Raji (cell line): Measurements from ENCODE around the gene CD300H.

ENCODE experiments used
- POLR2A ChIP-seq: IDR thresholded peaks from 2 replicates; pipeline ENCODE4 v1.6.1; 2011; ENCODE audit warnings: low read depth, low read length, control low read depth; ENCODE audit not compliant: insufficient read depth

The CD300H gene

DNA sequence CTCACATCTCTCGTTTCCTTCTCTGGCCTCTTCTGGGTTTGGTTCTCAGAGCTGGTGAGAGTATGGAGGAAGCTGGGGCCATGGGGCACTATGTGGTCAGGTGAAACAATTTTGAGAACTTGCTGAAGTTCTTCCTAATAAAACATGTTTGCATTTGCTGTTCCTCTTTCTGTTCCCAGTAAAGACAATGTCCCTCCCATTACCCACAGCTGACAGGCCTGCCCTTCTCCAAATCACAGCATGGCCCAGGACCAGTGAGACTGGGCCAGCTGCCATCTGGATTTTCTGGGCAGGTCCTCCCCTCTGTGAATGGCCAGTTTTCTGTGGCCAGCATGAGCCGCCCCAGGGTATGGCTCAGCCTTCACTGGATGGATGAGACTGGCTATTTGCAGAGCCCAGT lies at the start of gene CD300H:
Gene CD300H, minus strand, starts transcription at position 113 of the 400 bp plus-strand sequence.
- no peak for TF ChIP-seq POLR2A

DNA sequence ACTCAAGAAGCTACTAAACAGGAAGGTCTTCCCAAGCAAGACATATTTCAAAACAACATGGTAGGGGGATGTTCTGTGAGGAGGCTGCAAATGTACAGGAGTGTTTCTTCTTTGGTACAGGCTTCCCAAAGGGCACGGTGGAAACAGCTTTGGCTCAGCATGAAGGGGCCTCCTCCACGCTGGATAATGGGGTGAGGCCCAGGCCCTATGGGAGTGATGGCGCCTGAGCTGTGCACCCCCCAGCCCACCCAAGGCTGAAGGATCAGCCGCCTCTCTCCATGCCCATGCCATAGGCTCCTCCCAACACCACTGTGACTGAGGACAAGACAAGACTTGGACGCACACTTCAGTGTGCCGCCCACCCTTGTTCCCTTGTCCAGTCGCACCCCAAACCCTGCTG lies 49.4 kb upstream of the CD300H start:
- TF ChIP-seq POLR2A, result no peak

DNA sequence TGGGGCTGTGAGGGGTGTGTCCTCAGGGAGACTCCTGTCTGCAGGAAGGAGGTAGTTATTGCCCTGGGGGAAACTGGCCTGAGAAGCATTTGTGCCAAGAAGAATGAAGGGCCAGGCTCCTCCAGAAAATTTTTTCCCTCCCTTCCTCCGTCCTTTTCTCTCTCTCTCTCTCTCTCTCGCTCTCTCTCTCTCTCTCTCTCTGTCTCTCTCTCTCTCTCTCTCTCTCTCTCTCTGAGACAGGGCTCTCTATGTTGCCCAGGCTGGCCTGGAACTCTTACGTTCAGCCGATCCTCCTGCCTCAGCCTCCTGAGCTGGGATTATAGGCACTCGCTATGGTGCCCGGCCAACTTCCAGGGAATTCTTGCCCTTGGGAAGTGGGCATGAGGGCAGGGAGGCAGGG lies 44.7 kb upstream of the CD300H start:
- TF ChIP-seq POLR2A, result no peak

DNA sequence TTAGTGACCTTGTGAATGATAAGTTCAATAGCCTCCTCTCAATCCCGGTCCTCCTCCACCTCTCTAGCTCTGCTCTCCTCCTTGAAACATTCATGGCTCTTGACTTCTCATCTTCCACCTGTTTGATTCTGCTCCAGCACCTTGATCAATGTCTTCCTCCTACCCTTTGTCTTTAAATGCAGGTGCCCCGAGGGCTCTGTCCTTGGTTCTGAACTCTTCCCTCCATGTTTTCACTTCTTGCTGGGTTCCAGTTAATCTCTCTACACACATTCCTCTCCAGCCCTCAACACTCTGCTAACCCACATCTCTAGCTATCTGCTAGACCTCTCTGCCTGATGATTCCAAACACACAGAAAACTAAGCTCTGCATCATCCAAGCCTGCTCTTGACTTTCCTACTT lies 42.8 kb upstream of the CD300H start:
- no peak for TF ChIP-seq POLR2A

DNA sequence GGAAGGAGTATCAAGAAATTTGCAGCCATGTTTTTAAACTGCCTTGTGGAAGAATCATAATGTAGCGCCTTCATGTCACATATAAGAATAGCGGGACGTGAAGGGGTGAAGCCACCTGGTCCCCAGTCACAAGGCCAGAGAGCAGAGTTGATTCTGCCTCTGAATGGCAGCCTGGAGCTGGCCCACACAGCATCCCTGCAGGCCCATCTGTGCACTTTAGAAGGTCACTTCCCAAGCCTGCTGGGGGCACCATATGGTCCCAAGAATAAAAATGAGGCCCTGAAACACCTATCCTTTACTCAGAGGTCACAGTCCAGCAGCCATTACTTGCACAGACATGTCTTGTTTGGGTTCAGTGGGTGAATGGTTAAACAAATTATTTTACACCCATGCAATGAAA lies 41.2 kb upstream of the CD300H start:
- no peak for TF ChIP-seq POLR2A

DNA sequence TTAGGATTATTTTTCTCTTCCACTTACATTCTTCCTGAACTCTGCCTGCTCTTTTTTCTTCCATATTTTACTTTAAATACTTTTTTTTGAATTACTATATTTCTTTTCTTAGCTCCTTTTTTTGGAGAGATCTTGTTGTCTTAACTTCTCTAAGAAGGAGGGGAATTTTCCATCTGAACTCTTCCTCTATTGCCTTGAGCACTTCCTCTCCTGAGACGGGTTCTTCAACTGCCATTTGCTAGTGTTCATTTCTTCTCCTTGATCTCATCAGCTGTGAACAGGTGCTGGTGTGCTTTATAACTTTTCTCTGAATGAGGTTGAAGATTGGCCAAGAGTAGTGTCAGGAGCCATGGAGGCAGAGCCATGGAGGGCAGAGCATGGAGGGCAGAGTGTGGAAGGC lies 39.9 kb upstream of the CD300H start:
- TF ChIP-seq POLR2A, result no peak

DNA sequence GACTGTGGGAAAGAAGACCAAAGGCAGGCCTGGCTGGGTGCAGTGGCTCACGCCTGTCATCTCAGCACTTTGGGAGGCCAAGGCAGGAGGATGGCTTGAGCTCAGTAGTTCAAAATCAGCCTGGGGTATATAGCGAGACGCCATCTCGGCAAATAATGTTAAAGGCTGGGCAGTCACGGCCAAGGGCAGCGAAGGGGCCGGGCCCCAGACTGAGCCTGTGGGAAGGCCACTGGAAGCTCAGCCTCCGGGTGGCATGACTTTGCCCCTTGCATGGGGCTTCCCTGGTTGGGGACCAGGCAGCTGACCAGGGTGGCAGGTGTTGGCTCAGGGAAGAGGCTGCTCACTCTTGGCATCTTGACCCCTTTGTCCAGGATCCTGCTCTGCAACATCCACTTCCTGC lies 38.7 kb upstream of the CD300H start:
- TF ChIP-seq POLR2A, result no peak

DNA sequence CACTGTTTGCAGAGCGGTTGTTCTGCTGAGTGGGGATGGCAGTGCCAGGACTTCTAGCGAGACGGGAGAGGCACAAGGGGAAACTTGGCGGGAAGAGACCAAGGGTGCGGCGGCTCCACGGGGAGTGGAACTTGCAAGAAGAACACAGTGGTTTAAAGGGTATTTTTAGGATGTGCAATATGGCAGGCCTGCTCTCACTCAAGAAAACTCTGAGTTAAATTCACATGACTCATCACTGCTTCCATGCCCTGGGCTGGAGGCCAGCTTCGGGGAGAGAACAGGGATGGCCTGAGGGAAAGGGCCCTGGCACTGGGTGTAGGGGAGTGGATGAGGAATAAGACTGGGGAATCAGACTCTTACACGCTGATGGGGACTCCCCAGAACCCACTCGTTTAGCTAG lies 38.1 kb upstream of the CD300H start:
- TF ChIP-seq POLR2A, result no peak

DNA sequence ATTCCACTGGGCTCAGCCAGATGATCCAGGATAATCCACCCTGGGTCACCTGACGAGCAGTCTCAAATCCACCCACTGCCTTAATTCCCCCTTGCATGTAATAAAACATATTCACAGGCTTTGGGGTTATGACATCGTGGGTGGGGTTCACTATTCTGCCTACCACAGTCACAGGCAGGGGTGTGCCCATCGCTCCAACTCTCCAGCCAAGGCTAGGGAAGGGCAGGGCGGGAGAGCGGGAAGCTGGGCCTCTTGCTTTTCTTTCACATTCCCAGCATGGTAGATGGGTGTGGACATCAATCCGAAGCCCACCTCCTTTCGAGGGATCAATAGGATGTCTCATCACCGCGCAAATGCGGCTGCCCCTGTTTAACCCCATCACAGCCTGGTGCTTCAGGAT lies 37.5 kb upstream of the CD300H start:
- no peak for TF ChIP-seq POLR2A

DNA sequence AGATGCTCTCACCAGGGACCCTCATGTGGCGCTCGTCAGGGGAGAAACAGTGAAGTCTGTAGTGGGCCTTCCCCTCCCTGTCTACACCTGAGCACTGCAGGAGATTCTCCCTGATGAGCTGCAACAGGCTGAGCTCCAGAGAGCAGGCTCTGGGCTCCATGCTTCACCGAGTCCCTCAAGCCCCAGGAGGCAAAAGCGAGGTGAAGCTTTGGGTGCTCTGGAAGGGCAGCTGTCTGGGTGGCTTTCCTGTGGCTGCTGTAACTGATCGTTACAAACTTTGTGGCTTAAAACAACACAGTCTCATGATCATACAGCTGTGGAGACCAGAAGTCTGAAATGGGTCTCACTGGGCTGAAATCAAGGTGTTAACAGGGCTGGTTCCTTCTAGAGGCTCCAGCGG lies 36.9 kb upstream of the CD300H start:
- TF ChIP-seq POLR2A, result no peak

DNA sequence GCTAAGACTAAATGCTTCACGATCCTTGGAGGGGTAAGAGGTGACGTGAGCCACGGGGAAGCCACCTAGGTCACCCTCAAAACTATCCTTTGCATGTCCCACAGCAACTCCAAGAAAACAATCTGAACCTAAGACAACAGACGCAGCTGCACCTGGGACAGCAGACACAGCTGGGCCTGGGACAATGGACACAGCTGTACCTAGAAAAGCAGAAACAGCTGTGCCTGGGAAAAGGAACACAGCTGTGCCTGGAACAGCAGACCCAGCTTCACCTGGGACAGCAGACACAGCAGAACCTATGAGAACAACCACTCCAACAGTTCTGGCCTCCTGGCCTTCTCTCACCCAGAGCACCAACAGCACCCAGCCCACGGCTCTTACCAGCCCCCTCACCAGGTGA lies 36.4 kb upstream of the CD300H start:
- TF ChIP-seq POLR2A, result no peak

DNA sequence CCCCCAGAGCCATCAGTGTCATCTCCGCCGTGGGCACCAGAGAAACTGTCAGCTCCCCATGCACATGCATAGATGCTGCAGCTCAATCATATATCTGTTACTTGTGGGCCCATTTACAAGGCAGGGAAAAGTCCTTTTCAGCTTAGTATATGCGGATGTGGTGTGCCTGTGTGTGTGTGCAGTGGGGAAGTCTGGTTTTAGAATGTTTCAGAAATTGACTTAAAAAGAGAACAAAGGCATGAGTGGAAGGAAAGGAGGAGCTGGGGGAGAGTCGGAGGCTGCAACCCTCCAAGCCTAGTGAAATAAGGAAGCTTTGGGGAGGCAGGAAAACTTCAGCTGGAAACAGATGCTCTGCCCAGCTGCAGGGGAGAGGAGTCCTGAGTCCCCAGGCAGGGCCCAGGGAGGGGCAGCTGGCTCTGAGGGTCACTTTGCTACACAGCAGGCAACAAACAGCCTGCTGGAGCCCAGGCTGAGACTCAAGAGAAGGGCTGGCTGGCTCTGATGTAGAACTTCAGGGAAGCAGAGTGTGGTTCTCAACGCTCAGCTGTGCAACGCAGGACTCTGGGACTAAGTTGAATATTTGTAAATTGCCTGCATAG lies 35.8 kb upstream of the CD300H start:
- TF ChIP-seq POLR2A, result no peak

DNA sequence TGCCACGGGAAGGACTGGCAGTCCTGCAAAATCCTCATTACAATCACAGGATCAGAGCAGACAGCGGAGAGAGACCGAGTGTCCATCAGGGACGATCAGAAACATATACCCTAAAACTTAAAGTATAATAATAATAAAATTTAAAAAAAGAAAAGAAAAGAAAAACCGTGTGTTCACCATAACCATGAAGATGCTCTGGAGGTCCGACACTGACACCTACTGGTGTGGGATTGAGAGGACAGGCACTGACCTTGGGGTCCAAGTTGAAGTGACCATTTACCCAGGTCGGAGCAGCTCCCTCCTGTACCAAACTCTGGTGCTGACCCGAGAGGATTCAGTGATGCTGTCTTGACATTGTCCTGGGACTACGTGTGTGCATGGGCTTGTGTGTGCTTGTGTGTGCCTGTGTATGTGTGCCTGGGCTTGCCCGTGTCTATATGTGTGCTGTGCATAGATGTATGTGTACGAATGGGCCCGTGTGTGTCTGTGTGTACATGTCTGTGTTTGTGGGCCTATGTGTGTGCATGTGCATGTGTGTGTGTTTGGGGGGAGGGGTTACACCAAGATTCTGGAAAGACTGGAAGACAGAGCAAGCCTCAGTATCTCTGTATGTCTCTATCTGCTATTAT lies 34.7 kb upstream of the CD300H start:
- TF ChIP-seq POLR2A, result no peak

DNA sequence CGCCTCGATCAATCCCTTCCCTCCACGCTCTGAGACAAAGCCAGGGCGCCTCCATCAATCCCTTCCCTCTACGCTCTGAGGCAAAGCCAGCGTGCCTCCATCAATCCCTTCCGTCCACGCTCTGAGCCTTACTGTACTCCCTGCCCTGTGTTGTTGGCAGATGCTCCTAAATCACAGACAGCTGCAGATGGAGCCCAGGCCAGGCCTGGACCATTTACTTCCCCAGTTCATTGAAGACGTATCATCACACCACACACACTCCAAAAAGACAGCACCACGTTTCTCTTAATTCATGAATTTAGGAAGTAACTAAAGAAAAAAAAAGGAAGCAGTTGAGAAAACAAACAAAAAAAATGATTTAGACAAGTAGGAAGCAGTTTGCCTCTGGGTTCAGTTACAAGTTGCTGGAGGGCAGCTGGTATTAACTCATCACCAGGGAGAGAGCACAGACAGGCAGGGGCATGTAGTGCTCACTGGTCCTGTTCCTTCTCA lies 32.2 kb upstream of the CD300H start:
- TF ChIP-seq POLR2A, result no peak

DNA sequence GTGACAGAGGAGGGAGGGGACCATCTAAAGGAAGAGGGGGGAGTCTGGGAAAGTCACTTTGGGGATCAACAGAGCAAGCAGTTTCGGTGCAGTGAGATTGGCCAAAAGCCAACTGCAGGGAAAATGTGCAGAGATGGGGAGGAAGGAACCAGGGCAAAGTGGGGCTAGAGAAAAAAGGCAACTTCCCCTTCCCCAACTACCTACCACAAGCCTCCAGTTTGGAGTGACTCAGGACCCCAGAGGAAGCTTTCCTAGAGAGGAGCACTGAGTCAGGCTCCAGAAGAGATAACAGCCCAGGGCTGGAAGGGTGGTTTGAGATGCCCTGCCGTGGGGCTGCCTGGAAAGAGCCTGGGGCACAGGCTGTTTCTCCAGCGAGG lies 31.7 kb upstream of the CD300H start:
- TF ChIP-seq POLR2A, result no peak

DNA sequence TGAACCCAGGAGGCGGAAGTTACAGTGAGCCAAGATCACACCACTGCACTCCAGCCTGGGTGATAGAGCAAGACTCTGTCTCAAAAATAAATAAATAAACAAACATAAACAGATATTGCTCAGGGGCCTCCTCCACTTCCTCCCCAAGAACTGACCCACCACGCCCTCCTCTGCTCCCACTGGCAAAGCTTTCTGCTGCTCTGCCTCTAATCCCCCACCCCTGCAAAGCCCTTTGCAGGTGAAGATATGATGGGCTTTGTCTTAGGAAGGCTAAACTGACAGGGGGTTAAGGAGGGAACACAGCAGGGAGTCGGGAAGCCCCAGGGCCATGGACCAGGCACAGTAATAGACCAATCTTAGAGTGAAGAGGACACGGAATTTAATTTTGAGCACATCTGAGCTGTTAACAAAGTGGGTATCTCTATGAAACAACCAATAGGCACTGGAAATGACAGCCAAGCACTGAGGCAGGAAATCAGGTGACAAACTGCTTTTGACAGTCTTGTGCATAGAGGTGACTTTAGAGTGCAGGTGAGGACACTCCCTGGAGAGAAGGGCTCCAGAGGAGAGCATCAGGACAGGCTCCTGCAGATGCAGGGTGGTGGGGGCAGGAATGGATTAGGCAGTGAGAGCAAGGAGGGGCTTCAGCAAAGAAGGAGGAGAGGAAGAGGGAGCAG lies 31.2 kb upstream of the CD300H start:
- no peak for TF ChIP-seq POLR2A

DNA sequence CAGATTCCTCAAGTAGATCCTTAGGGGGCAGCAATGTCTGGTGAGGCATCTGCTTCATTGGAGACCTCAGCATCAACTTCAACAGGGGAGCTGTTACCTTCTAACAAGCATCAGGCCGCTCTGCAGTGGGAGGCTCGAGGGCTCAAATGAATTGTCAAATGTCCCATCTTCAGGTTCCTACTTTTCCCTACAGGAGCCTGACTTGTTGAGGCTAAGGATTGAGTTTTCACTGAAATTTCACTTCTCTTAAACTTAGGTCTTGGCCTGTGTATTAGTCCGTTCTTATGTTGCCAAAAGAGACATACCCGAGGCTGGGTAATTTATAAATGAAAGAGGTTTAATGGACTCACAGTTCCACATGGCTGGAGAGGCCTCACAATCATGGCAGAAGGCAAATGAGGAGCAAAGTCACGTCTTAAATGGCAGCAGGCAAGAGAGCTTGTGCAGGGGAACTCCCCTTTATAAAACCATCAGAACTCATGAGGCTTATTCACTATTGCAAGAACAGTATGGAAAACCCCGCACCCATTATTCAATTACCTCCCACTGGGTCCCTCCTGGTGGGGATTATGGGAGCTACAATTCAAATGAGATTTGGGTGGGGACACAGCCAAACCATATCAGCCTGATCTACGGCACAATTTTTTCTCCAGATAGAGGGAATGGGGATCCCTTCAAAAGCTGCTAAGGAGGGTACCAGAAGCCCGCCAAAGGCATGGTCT lies 29.9 kb upstream of the CD300H start:
- no peak for TF ChIP-seq POLR2A
